ENCODE results near the gene ALKBH3.

DNA sequence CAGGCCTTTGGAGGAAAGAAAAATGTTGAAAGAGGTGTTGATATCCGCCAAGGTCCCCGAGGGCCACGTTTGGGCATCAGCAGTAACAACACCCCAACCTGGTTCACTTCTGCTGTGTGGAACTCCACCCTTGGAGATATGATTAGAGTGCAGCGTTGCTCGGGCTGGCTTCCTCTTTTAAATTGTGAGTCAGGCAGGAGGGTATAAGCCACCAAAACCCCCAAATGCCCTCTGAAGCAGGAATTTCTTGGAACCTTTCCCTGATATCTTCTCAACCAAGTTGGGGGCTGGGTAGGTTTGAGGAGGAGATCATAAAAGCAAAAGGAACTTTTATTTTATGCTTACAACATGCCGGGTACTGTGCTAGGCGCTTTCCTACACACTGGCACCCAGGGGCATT lies 55.4 kb downstream of the ALKBH3 start:
- TF ChIP-seq, protein P1, sequence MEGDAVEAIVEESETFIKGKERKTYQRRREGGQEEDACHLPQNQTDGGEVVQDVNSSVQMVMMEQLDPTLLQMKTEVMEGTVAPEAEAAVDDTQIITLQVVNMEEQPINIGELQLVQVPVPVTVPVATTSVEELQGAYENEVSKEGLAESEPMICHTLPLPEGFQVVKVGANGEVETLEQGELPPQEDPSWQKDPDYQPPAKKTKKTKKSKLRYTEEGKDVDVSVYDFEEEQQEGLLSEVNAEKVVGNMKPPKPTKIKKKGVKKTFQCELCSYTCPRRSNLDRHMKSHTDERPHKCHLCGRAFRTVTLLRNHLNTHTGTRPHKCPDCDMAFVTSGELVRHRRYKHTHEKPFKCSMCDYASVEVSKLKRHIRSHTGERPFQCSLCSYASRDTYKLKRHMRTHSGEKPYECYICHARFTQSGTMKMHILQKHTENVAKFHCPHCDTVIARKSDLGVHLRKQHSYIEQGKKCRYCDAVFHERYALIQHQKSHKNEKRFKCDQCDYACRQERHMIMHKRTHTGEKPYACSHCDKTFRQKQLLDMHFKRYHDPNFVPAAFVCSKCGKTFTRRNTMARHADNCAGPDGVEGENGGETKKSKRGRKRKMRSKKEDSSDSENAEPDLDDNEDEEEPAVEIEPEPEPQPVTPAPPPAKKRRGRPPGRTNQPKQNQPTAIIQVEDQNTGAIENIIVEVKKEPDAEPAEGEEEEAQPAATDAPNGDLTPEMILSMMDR (IDR thresholded peaks at IDR 0.05; ENCODE audit: borderline replicate concordance, extremely low read depth, low read length, poor library complexity, severe bottlenecking), result no peak
- no peak for TF ChIP-seq EZH2 (IDR thresholded peaks at IDR 0.05; ENCODE audit: borderline replicate concordance, low read depth, low read length, severe bottlenecking)

Measured in DND-41 (cell line).